Prostate gland (tissue), 2 donors: ENCODE results near the gene DENR. TPM values are rescaled to one million over a fixed set of nuclear protein-coding genes. Genes with fewer than 3 reads are reported as not detected.

ENCODE experiments used
- DNase-seq: peaks from one replicate; pipeline ENCODE4 v3.0.0-alpha.2; 2019; ENCODE audit warnings: low spot score
- H3K27ac ChIP-seq, 2 donors: fragments of 200-600 bp; sonication (generic); 2 replicates each; pipeline ENCODE4 v1.5.1; 2017 to 2019
- H3K27me3 ChIP-seq: fragments of 200-600 bp; sonication (generic); replicated peaks from 2 replicates; pipeline ENCODE4 v1.5.1; 2019; ENCODE audit not compliant: insufficient read depth
- H3K36me3 ChIP-seq, 2 donors: fragments of 200-600 bp; sonication (generic); 1 replicate in 1 of 2; 2 replicates in 1 of 2; pipeline versions ENCODE4 v1.5.1 to v1.8.1; 2017 to 2019
- H3K4me1 ChIP-seq: fragments of 200-600 bp; sonication (generic); replicated peaks from 2 replicates; pipeline ENCODE4 v1.5.1; 2019
- H3K4me3 ChIP-seq, 2 donors: fragments of 200-600 bp; sonication (generic); 2 replicates each; pipeline ENCODE4 v1.5.1; 2017 to 2019
- H3K9me3 ChIP-seq: fragments of 200-600 bp; sonication (generic); 2 replicates; pipeline ENCODE4 v1.5.1; 2017
- POLR2A ChIP-seq: fragments of 450-650 bp; IDR thresholded peaks from one replicate; pipeline ENCODE4 v1.6.1; 2016; ENCODE audit warnings: antibody characterized with exemption, mild to moderate bottlenecking
- POLR2AphosphoS5 ChIP-seq: sonication (generic); formaldehyde crosslinking; IDR thresholded peaks from one replicate; pipeline ENCODE4 v1.6.1; 2017; ENCODE audit warnings: antibody characterized with exemption
- WGBS: methylation state at CpG from one replicate; pipeline ENCODE4 v1.1.5; 2018; 5-methylcytosine and 5-hydroxymethylcytosine counted together
- intact Hi-C: fragments of 100-400 bp; cut with DNase I; formaldehyde crosslinking; loops from one replicate; pipeline ENCODE4 v1.14.2; 2022
- total RNA-seq, 2 donors: library from RNA; depleted of rRNA; stranded (reverse); fragments of >200 nt; gene quantifications; one replicate each; pipeline ENCODE4 v1.1.0, GENCODE V29; 2016
- TF ChIP-seq, protein P1 (sequence below), 4 experiments: fragments of 200-600 bp in 2 of 4; fragments of 450-650 bp in 2 of 4; sonication (generic) in 2 of 4; IDR thresholded peaks; 1 replicate in 3 of 4; 2 replicates in 1 of 4; pipeline ENCODE4 v1.5.1; 2016 to 2019; ENCODE audit warnings: antibody characterized with exemption in 4 of 4, mild to moderate bottlenecking in 2 of 4, moderate library complexity in 2 of 4

Gene DENR
- total RNA-seq, 2 donors from 2014 or later = 20.4 to 32.8 TPM

GRCh38 chr12:122721057-122721545 is 31.5 kb upstream of the DENR start:
- H3K4me3 ChIP-seq = no peak overlapping the region
- H3K27me3 ChIP-seq = no peaks in the 10 kb centered on the region
- H3K27ac ChIP-seq = peak overlapping the region; percentile 35 to 37
- intact Hi-C loops = no loop called here
- TF ChIP-seq, protein P1, sequence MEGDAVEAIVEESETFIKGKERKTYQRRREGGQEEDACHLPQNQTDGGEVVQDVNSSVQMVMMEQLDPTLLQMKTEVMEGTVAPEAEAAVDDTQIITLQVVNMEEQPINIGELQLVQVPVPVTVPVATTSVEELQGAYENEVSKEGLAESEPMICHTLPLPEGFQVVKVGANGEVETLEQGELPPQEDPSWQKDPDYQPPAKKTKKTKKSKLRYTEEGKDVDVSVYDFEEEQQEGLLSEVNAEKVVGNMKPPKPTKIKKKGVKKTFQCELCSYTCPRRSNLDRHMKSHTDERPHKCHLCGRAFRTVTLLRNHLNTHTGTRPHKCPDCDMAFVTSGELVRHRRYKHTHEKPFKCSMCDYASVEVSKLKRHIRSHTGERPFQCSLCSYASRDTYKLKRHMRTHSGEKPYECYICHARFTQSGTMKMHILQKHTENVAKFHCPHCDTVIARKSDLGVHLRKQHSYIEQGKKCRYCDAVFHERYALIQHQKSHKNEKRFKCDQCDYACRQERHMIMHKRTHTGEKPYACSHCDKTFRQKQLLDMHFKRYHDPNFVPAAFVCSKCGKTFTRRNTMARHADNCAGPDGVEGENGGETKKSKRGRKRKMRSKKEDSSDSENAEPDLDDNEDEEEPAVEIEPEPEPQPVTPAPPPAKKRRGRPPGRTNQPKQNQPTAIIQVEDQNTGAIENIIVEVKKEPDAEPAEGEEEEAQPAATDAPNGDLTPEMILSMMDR (IDR thresholded peaks at IDR 0.05) = no peak
- peak; percentile 61 for TF ChIP-seq POLR2AphosphoS5
- H3K4me1 ChIP-seq = no peaks in the 10 kb centered on the region
- no peaks in the 10 kb centered on the region for H3K36me3 ChIP-seq
- 51% methylated on average over 11 of the region's 11 CpGs for WGBS
- H3K9me3 ChIP-seq = no peaks in the 10 kb centered on the region
- DNase-seq = peak; percentile 43

DNA sequence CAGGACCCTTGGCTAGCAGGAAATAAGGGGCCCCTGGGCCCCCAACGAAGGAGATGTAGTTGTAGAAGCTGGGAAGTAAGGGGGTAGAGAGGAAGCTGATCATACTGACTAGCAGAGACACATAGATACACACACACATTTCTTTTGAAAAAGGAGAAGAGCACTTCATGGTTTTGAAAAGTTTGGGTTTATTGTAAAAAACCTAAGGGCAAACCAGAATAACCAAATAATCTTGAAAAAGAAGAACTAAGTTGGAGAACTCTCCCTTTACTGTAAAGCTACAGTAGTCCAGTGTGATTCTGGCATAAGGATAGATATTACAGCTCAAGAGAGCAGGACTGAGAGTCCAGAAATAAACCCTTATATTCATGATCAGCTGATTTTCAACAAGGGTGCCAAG is 30.2 kb upstream of the DENR start:
- H3K4me1 ChIP-seq = no peaks in the 10 kb centered on the region
- intact Hi-C loops = no loop called here
- no peak overlapping the region for H3K4me3 ChIP-seq
- no peak for DNase-seq
- 73% methylated on average over 1 of the region's 1 CpG for WGBS
- no peaks in the 10 kb centered on the region for H3K36me3 ChIP-seq
- no peaks in the 10 kb centered on the region for H3K27me3 ChIP-seq
- H3K9me3 ChIP-seq = no peaks in the 10 kb centered on the region
- TF ChIP-seq, protein P1 (IDR thresholded peaks at IDR 0.05) = no peak
- TF ChIP-seq POLR2A (no peak), POLR2AphosphoS5 (no peak)
- no peak overlapping the region for H3K27ac ChIP-seq

- 94% methylated on average over 12 of the region's 12 CpGs for WGBS
- no peak overlapping the region for H3K27ac ChIP-seq
- intact Hi-C loops = no loop called here
- H3K36me3 ChIP-seq = no peaks in the 10 kb centered on the region
- TF ChIP-seq, protein P1 (IDR thresholded peaks at IDR 0.05) = no peak
- no peak for TF ChIP-seq POLR2AphosphoS5
- no peak for TF ChIP-seq POLR2A
- no peaks in the 10 kb centered on the region for H3K27me3 ChIP-seq
- H3K9me3 ChIP-seq = no peaks in the 10 kb centered on the region
- DNase-seq = no peak
- H3K4me1 ChIP-seq = no peaks in the 10 kb centered on the region
- no peak overlapping the region for H3K4me3 ChIP-seq
Observed at GRCh38 chr12:122724641-122725243, 27.9 kb upstream of the DENR start.

- H3K27me3 ChIP-seq = no peaks in the 10 kb centered on the region
- H3K4me1 ChIP-seq = no peaks in the 10 kb centered on the region
- peak overlapping the region; percentile 46 to 59 for H3K27ac ChIP-seq
- TF ChIP-seq POLR2AphosphoS5 = no peak
- TF ChIP-seq, protein P1 (IDR thresholded peaks at IDR 0.05) = no peak
- no peak for TF ChIP-seq POLR2A
- no peak for DNase-seq
- intact Hi-C loops = no loop called here
- H3K4me3 ChIP-seq = no peak overlapping the region
- WGBS = 73% methylated on average over 6 of the region's 6 CpGs
- no peaks in the 10 kb centered on the region for H3K9me3 ChIP-seq
- H3K36me3 ChIP-seq = no peaks in the 10 kb centered on the region
Observed at GRCh38 chr12:122725452-122726079, 27.1 kb upstream of the DENR start.

GRCh38 chr12:122726080-122726558 is 26.5 kb upstream of the DENR start:
- Histone ChIP-seq H3K36me3 (no peaks in the 10 kb centered on the region), H3K4me1 (no peaks in the 10 kb centered on the region), H3K9me3 (no peaks in the 10 kb centered on the region), H3K27ac (peak overlapping the region; percentile 46 to 59), H3K27me3 (no peaks in the 10 kb centered on the region), H3K4me3 (no peak overlapping the region)
- intact Hi-C loops = no loop called here
- DNase-seq = peak; percentile 43
- peak; percentile 60 for TF ChIP-seq POLR2AphosphoS5
- TF ChIP-seq, protein P1 (IDR thresholded peaks at IDR 0.05) = no peak
- WGBS = 33% methylated on average over 5 of the region's 5 CpGs
